ENCODE results near the gene IL21.

- TF ChIP-seq POLR2A (IDR thresholded peaks at IDR 0.05) = no peak
- TF ChIP-seq, protein P1, sequence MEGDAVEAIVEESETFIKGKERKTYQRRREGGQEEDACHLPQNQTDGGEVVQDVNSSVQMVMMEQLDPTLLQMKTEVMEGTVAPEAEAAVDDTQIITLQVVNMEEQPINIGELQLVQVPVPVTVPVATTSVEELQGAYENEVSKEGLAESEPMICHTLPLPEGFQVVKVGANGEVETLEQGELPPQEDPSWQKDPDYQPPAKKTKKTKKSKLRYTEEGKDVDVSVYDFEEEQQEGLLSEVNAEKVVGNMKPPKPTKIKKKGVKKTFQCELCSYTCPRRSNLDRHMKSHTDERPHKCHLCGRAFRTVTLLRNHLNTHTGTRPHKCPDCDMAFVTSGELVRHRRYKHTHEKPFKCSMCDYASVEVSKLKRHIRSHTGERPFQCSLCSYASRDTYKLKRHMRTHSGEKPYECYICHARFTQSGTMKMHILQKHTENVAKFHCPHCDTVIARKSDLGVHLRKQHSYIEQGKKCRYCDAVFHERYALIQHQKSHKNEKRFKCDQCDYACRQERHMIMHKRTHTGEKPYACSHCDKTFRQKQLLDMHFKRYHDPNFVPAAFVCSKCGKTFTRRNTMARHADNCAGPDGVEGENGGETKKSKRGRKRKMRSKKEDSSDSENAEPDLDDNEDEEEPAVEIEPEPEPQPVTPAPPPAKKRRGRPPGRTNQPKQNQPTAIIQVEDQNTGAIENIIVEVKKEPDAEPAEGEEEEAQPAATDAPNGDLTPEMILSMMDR (IDR thresholded peaks at IDR 0.05 in 8 of 11, conservative IDR thresholded peaks at IDR 0.05 in 3 of 11) = no peak
Measured at GRCh38 chr4:122604146-122604545, 16.7 kb downstream of the IL21 start.

Data from spleen (tissue), 7 donors.